NT2/D1 (cell line): Measurements from ENCODE around the gene SYCE1L.

ENCODE experiments used
- SUZ12 ChIP-seq: IDR thresholded peaks from 2 replicates; pipeline ENCODE4 v1.6.1; 2011; ENCODE audit not compliant: insufficient read length, insufficient read depth; ENCODE audit errors: extremely low read depth
- YY1 ChIP-seq: IDR thresholded peaks from 2 replicates; pipeline ENCODE4 v1.6.1; 2011; ENCODE audit not compliant: insufficient read length, insufficient read depth
- ZNF274 ChIP-seq: IDR thresholded peaks from 2 replicates; pipeline ENCODE4 v1.6.1; 2011; ENCODE audit warnings: mild to moderate bottlenecking, low read depth, low read length

DNA sequence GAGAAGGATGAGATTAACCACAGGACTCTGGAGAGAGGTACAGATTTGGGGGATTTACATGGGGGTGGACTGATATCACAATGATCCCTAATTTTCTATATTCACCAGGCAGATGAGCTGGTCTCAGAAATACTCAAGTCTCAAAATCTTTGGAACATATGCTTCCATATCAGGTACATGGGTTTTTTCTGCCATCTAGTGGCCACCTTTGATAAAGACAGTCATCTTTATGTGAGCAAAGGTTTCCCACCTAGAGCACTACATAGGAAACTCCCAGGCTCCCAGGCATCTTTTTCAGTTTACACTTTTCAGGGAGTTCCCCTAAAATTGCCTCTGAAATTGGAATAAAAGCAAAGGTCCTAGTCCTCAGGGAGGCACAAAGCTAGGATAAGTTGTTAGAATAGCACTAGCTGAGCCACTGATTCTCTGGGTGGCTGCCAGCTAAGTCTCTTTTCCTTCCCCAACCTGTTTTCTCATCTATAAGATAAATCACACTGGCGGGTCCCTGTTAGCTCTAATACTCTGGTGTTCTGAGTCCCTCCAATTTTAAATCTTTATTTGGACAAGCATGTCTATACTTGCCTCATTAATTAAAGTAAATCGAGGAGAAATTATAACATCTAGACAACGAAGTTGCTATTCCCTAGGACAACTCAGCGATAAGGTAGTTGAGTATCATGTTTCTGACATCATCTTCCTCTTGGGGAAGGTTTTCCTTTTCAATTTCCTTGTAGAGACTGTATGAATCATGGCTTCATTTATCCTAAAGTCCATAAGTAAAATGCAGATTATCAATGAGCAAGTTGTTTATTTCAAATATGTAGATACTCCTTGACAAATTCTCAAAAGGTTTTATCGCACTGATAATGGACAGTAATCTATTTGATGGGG, 27.2 kb upstream of the SYCE1L start:
- TF ChIP-seq YY1 (no peak), SUZ12 (no peak), ZNF274 (no peak)
